GM12878 (cell line): ENCODE measurements around the gene ATP13A4. TPM values are rescaled to one million over a fixed set of nuclear protein-coding genes. Genes with fewer than 3 reads are reported as not detected.

Experiments
- ATAC-seq: fragments of 200-7000 bp; cut with Tn5 transposase; 3 replicates; pipeline ENCODE4 v1.9.1; 2020; ENCODE audit warnings: mild to moderate bottlenecking, moderate library complexity
- BruUV-seq: library from RNA; stranded (reverse); fragments of 400-500 nt; replicated peaks from 2 replicates; lab custom pipeline; 2021; lab: Mats Ljungman, UMichigan
- CTCF ChIA-PET: fragments of 300-600 bp; sonication (Branson Sonifier 250); formaldehyde crosslinking; extraction: SDS; loops from one replicate; lab custom pipeline; 2021; ENCODE audit warnings: inconsistent platforms; lab: Yijun Ruan, JAX
- POLR2A ChIA-PET: fragments of 350-600 bp; formaldehyde crosslinking; extraction: SDS; loops from one replicate; lab custom pipeline; 2021; ENCODE audit warnings: inconsistent platforms; lab: Charles Lee
- RAD21 ChIA-PET: fragments of 300-600 bp; sonication (Branson Sonifier 250); formaldehyde crosslinking; loops from one replicate; lab custom pipeline; 2023; ENCODE audit warnings: antibody characterized with exemption; ENCODE audit not compliant: unreplicated experiment; lab: Charles Lee
- SMC1A ChIA-PET: fragments of 300-600 bp; sonication (Branson Sonifier 250); formaldehyde crosslinking; loops from one replicate; lab custom pipeline; 2023; ENCODE audit not compliant: unreplicated experiment, uncharacterized antibody; lab: Charles Lee
- DNase-seq: peaks from one replicate; pipeline ENCODE4 v3.0.0-alpha.2; 2011; ENCODE audit warnings: low read depth, low spot score
- FAIRE-seq: peaks from 3 replicates; lab custom pipeline; 2011; peaks lifted over from hg19 to GRCh38; lab: Jason Lieb, UNC
- H2AFZ ChIP-seq: 2 replicates; pipeline ENCODE4 v1.6.0; 2011; ENCODE audit warnings: low read depth, low read length, control low read depth; ENCODE audit not compliant: control insufficient read depth
- H3K27ac ChIP-seq: 2 replicates; pipeline ENCODE4 v1.5.1; 2011; ENCODE audit warnings: control low read depth; ENCODE audit not compliant: control insufficient read depth, insufficient read depth
- H3K27me3 ChIP-seq, 2 experiments: replicated peaks in 1 of 2; 2 replicates each; pipeline versions ENCODE4 v1.6.0 to v1.6.1; 2011; ENCODE audit warnings: low read length in 1 of 2; ENCODE audit not compliant: control insufficient read depth in 2 of 2, insufficient read depth in 2 of 2
- H3K36me3 ChIP-seq, 2 experiments: 2 replicates each; pipeline ENCODE4 v1.5.1; 2011; ENCODE audit warnings: low read length in 1 of 2; ENCODE audit not compliant: control insufficient read depth in 2 of 2, insufficient read depth in 2 of 2
- H3K4me1 ChIP-seq: 2 replicates; pipeline ENCODE4 v1.6.1; 2011; ENCODE audit warnings: mild to moderate bottlenecking, low read length, moderate library complexity, mixed read lengths; ENCODE audit not compliant: control insufficient read depth, insufficient read depth
- H3K4me2 ChIP-seq: 2 replicates; pipeline ENCODE4 v1.6.0; 2011; ENCODE audit warnings: control low read depth; ENCODE audit not compliant: control insufficient read depth, insufficient read depth
- H3K4me3 ChIP-seq: fragments of 200-600 bp; sonication (generic); 2 replicates; pipeline ENCODE4 v1.5.1; 2016
- H3K79me2 ChIP-seq: 2 replicates; pipeline ENCODE4 v1.6.0; 2011; ENCODE audit warnings: low read length; ENCODE audit not compliant: control insufficient read depth, insufficient read depth
- H3K9ac ChIP-seq: 2 replicates; pipeline ENCODE4 v1.8.0; 2011; ENCODE audit warnings: low read length, control low read depth, mixed read lengths; ENCODE audit not compliant: control insufficient read depth, insufficient read depth
- H3K9me3 ChIP-seq: replicated peaks from 3 replicates; pipeline ENCODE4 v1.5.1; 2011; ENCODE audit warnings: mild to moderate bottlenecking, low read length; ENCODE audit not compliant: control insufficient read depth, insufficient read depth
- H4K20me1 ChIP-seq: 2 replicates; pipeline ENCODE4 v1.6.0; 2011; ENCODE audit not compliant: control insufficient read depth, insufficient read depth
- BCLAF1 ChIP-seq: fragments of 450-650 bp; IDR thresholded peaks from 2 replicates; pipeline ENCODE4 v1.6.1; 2017; ENCODE audit warnings: antibody characterized with exemption, mild to moderate bottlenecking, moderate library complexity
- GABPA ChIP-seq: IDR thresholded peaks from 2 replicates; pipeline ENCODE4 v1.6.1; 2014; ENCODE audit warnings: antibody characterized with exemption, low read depth, mild to moderate bottlenecking, inconsistent platforms
- IRF3 ChIP-seq: fragments of 450-650 bp; IDR thresholded peaks from 2 replicates; pipeline ENCODE4 v1.6.1; 2014; ENCODE audit warnings: mild to moderate bottlenecking
- MEF2B ChIP-seq: fragments of 450-650 bp; IDR thresholded peaks from 2 replicates; pipeline ENCODE4 v1.6.1; 2018; ENCODE audit warnings: mild to moderate bottlenecking, moderate library complexity; ENCODE audit not compliant: partially characterized antibody, poor library complexity, severe bottlenecking
- MXI1 ChIP-seq: fragments of 150-350 bp; IDR thresholded peaks from 2 replicates; pipeline ENCODE4 v1.6.1; 2011; ENCODE audit warnings: low read depth, mild to moderate bottlenecking, inconsistent platforms, low read length, improper control_type of control experiment
- PAX5 ChIP-seq: IDR thresholded peaks from 2 replicates; pipeline ENCODE4 v1.6.1; 2011; ENCODE audit warnings: low read depth, low read length, borderline replicate concordance
- YBX1 ChIP-seq: fragments of 450-650 bp; IDR thresholded peaks from 2 replicates; pipeline ENCODE4 v1.6.1; 2016; ENCODE audit warnings: antibody characterized with exemption
- ZNF274 ChIP-seq: IDR thresholded peaks from one replicate; pipeline ENCODE4 v1.8.0; 2011; ENCODE audit not compliant: insufficient read length, insufficient read depth
- WGBS: methylation state at CpG from one replicate; pipeline ENCODE4 v1.1.6; 2016; ENCODE audit warnings: low lambda C conversion rate; ENCODE audit not compliant: insufficient replicate concordance, insufficient coverage; ENCODE audit errors: missing lambda C conversion rate; 5-methylcytosine and 5-hydroxymethylcytosine counted together
- in situ Hi-C: fragments of 300-500 bp; cut with MboI; formaldehyde crosslinking; loops from 9 replicates; pipeline ENCODE4 v1.14.3; 2018; ENCODE audit warnings: mixed read lengths
- intact Hi-C: fragments of 100-400 bp; cut with micrococcal nuclease; formaldehyde crosslinking; loops from one replicate; pipeline ENCODE4 v1.14.2; 2022; ENCODE audit not compliant: unreplicated experiment
- polyA plus RNA-seq, 11 experiments: library from polyadenylated mRNA; depleted of rRNA in 4 of 11; unstranded in 6 of 11; stranded (reverse) in 5 of 11; fragments of >200 nt; fragmentation: Nextera tagmentation in 4 of 11; fragmentation: Illumina TruSeq in 1 of 11; extraction: Ambion mirVana in 4 of 11; extraction: Trizol in 1 of 11; gene quantifications; 1 replicate in 1 of 11; 2 replicates in 10 of 11; pipeline versions ENCODE4 v1.2.1 to v1.2.3, GENCODE V29; 2011 to 2016; ENCODE audit warnings: inconsistent platforms in 2 of 11, missing spikeins in 2 of 11, low read depth in 1 of 11
- total RNA-seq, 4 experiments: library from RNA; depleted of rRNA in 3 of 4; stranded (reverse); fragments of >200 nt in 3 of 4; fragmentation: Illumina TruSeq in 1 of 4; extraction: Trizol in 1 of 4; gene quantifications; 2 replicates each; pipeline versions ENCODE4 v1.2.1 to v1.2.3, GENCODE V29; 2013 to 2021

Gene ATP13A4
- total and polyA plus RNA-seq, 10 of the 15 experiments (the other 5 are each of a cell fraction or from before 2014, with no cell fraction given): 0.29 to 1.7 (median 1.0) TPM; not detected in 1

GRCh38 chr3:193488741-193489140 is 66.0 kb downstream of the ATP13A4 start (continued):
- TF ChIP-seq YBX1 (no peak), IRF3 (no peak), ZNF274 (no peak), PAX5 (no peak), BCLAF1 (no peak), MEF2B (no peak), GABPA (no peak)

- no peak for DNase-seq
- no peaks in the 10 kb centered on the region for H3K4me1 ChIP-seq
- intact Hi-C loops: no loop called here
- ChIA-PET CTCF (no interaction called here), SMC1A (no interaction called here), POLR2A (no interaction called here)
- H3K27me3 ChIP-seq: no peaks in the 10 kb centered on the region
- H2AFZ ChIP-seq: no peak overlapping the region
- BruUV-seq: no TSS peak
- in situ Hi-C loops: no loop called here
- H3K4me3 ChIP-seq: no peak overlapping the region
- no peak overlapping the region for H3K9ac ChIP-seq
- no peaks in the 10 kb centered on the region for H4K20me1 ChIP-seq
- H3K4me2 ChIP-seq: no peak overlapping the region
- FAIRE-seq: no peak
- H3K27ac ChIP-seq: no peak overlapping the region
- TF ChIP-seq MXI1: no peak
- TF ChIP-seq, all 136 proteins: peak for 0
- 35% methylated on average over 1 of the region's 1 CpG for WGBS
- no peak for ATAC-seq
- no peaks in the 10 kb centered on the region for H3K36me3 ChIP-seq
- H3K9me3 ChIP-seq: no peaks in the 10 kb centered on the region
- RAD21 ChIA-PET: no interaction called here
- no peaks in the 10 kb centered on the region for H3K79me2 ChIP-seq
Observed at GRCh38 chr3:193483988-193484539, 70.6 kb downstream of the ATP13A4 start.
